GM23248 (cell line): ENCODE data around the gene NCEH1. TPM values are rescaled to one million over a fixed set of nuclear protein-coding genes. Genes with fewer than 3 reads are reported as not detected.

ENCODE experiments used
- DNase-seq: peaks from one replicate; pipeline ENCODE4 v3.0.0-alpha.2; 2015
- H2AFZ ChIP-seq: fragments of 200-600 bp; sonication (generic); 2 replicates; pipeline ENCODE4 v1.6.1; 2016; ENCODE audit warnings: antibody characterized with exemption
- H3F3A ChIP-seq: fragments of 200-600 bp; sonication (generic); 2 replicates; pipeline ENCODE4 v1.6.1; 2016; ENCODE audit warnings: mild to moderate bottlenecking, antibody characterized with exemption, mixed run types; ENCODE audit not compliant: insufficient read depth
- H3K27ac ChIP-seq: fragments of 200-600 bp; sonication (generic); 2 replicates; pipeline ENCODE4 v1.5.1; 2016; ENCODE audit warnings: mild to moderate bottlenecking
- H3K27me3 ChIP-seq: fragments of 200-600 bp; sonication (generic); replicated peaks from 2 replicates; pipeline ENCODE4 v1.6.1; 2016; ENCODE audit warnings: mild to moderate bottlenecking; ENCODE audit not compliant: insufficient read depth
- H3K36me3 ChIP-seq: fragments of 200-600 bp; sonication (generic); 2 replicates; pipeline ENCODE4 v1.6.1; 2016; ENCODE audit warnings: low read depth, mild to moderate bottlenecking
- H3K4me1 ChIP-seq: fragments of 200-600 bp; sonication (generic); 2 replicates; pipeline ENCODE4 v1.6.1; 2016; ENCODE audit warnings: mild to moderate bottlenecking; ENCODE audit not compliant: insufficient read depth
- H3K4me2 ChIP-seq: fragments of 200-600 bp; sonication (generic); one replicate; pipeline ENCODE4 v1.6.1; 2016; ENCODE audit warnings: mild to moderate bottlenecking; ENCODE audit not compliant: unreplicated experiment
- H3K4me3 ChIP-seq: fragments of 200-600 bp; sonication (generic); 2 replicates; pipeline ENCODE4 v1.5.1; 2016; ENCODE audit warnings: mild to moderate bottlenecking
- H3K79me2 ChIP-seq: fragments of 200-600 bp; sonication (generic); 2 replicates; pipeline ENCODE4 v1.6.1; 2016; ENCODE audit warnings: mild to moderate bottlenecking; ENCODE audit not compliant: insufficient read depth
- H3K9ac ChIP-seq: fragments of 200-600 bp; sonication (generic); 2 replicates; pipeline ENCODE4 v1.6.1; 2016; ENCODE audit warnings: mild to moderate bottlenecking
- H3K9me2 ChIP-seq: fragments of 200-600 bp; sonication (generic); 2 replicates; pipeline ENCODE4 v1.6.1; 2016; ENCODE audit warnings: mixed run types, mild to moderate bottlenecking, moderate library complexity; ENCODE audit not compliant: insufficient read depth
- H3K9me3 ChIP-seq: fragments of 200-600 bp; sonication (generic); one replicate; pipeline ENCODE4 v1.6.1; 2017; ENCODE audit warnings: low read depth
- H4K20me1 ChIP-seq: fragments of 200-600 bp; sonication (generic); 2 replicates; pipeline ENCODE4 v1.6.0; 2016; ENCODE audit not compliant: insufficient read depth
- EZH2 ChIP-seq: fragments of 200-600 bp; sonication (generic); IDR thresholded peaks from 2 replicates; pipeline ENCODE4 v1.6.1; 2018; ENCODE audit warnings: antibody characterized with exemption, mild to moderate bottlenecking; ENCODE audit not compliant: insufficient read depth, poor library complexity, severe bottlenecking
- EZH2phosphoT487 ChIP-seq: fragments of 200-600 bp; sonication (generic); IDR thresholded peaks from 2 replicates; pipeline ENCODE4 v1.6.1; 2018; ENCODE audit warnings: antibody characterized with exemption, moderate library complexity, mild to moderate bottlenecking, low read depth; ENCODE audit not compliant: insufficient read depth
- WGBS, 2 experiments: methylation state at CpG; one replicate each; pipeline ENCODE4 v1.1.6; 2015 to 2017; ENCODE audit warnings: low lambda C conversion rate in 2 of 2, low coverage in 1 of 2; ENCODE audit errors: missing lambda C conversion rate in 2 of 2; 5-methylcytosine and 5-hydroxymethylcytosine counted together
- in situ Hi-C: fragments of 300-500 bp; cut with MboI; formaldehyde crosslinking; loops from 2 replicates; pipeline ENCODE4 v1.15.0; 2020
- polyA plus RNA-seq: library from polyadenylated mRNA; unstranded; fragments of >200 nt; fragmentation: Nextera tagmentation; extraction: Ambion mirVana; gene quantifications from 2 replicates; pipeline ENCODE4 v1.2.1, GENCODE V29; 2016
- total RNA-seq: library from RNA; depleted of rRNA; stranded (reverse); fragments of >200 nt; shearing (Covaris generic); gene quantifications from 2 replicates; pipeline ENCODE4 v1.2.3, GENCODE V29; 2014

The NCEH1 gene
- total and polyA plus RNA-seq, 2 experiments from 2014 or later, result 16.5 to 19.5 TPM

DNA sequence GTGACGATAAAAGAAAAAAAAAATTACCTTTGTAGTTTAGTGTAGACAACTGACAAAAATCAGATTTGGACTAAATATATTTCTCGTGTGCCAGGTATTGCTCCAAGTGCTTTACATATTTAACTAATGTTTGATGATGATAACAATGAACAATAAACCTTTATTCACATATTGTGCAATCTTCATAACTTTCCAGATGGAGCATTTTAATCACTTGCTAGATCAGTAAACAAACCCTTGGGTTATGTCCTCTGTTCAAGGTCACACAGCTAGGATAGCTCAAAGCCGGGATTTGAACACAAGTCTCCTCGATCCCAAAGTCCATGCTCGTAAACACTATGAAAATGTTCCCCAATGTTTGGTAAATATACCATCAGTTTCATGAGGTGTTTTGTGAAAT lies 14.5 kb downstream of the NCEH1 start:
- Histone ChIP-seq H3K36me3 (no peaks in the 10 kb centered on the region), H3K27ac (no peak overlapping the region), H4K20me1 (no peaks in the 10 kb centered on the region), H2AFZ (no peak overlapping the region), H3K4me3 (no peak overlapping the region), H3K9me3 (no peaks in the 10 kb centered on the region), H3K9ac (no peak overlapping the region), H3K27me3 (no peaks in the 10 kb centered on the region), H3F3A (no peaks in the 10 kb centered on the region), H3K79me2 (peaks cover 99% of the 10 kb centered on the region), H3K4me2 (no peak overlapping the region), H3K4me1 (peaks cover 5% of the 10 kb centered on the region; the same call in 1 of the 2 replicates), H3K9me2 (no peaks in the 10 kb centered on the region)
- DNase-seq, result no peak
- in situ Hi-C loops, result no loop called here
- 87 to 91% methylated on average over 5 of the region's 5 CpGs for WGBS, 2 experiments
- TF ChIP-seq EZH2 (no peak), EZH2phosphoT487 (no peak)

DNA sequence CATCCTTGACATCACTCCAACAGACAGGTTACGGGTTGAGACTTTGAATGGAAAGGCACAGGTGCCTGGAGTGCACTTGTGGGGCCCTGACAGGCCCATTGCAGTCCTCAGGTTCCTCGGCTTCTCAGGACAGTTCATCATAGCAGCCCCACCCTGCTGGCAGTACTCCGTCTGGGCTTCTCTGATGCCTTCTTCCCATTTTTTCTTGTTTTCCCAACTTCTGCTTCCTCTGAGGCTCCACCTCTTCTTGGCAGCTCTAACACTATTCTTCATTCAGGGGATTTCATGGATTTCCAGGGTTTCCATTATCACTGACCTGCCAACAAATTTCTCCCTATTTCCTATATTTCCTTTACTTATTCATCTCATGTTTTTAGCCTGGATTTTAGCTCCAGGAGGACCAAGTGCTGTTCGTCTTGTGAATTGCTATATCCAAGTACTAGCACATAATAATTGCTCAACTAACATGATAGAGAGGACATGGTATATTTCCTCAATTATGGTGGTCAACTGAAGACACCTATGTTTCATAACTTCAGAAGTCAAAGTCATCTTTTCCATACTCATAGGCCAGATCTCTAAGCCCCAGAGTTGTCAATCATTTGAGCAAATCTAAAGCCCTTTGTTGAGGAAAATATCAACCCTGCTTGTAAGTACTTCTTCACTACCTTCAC lies 16.2 kb downstream of the NCEH1 start:
- no peak overlapping the region for H3K4me2 ChIP-seq
- no peaks in the 10 kb centered on the region for H3K27me3 ChIP-seq
- H4K20me1 ChIP-seq, result no peaks in the 10 kb centered on the region
- TF ChIP-seq EZH2phosphoT487 (no peak), EZH2 (no peak)
- in situ Hi-C loops, result no loop called here
- no peaks in the 10 kb centered on the region for H3K9me3 ChIP-seq
- no peaks in the 10 kb centered on the region for H3F3A ChIP-seq
- H3K4me1 ChIP-seq, result peaks cover 5% of the 10 kb centered on the region; the same call in 1 of the 2 replicates
- H3K4me3 ChIP-seq, result no peak overlapping the region
- H3K9me2 ChIP-seq, result no peaks in the 10 kb centered on the region
- no peak for DNase-seq
- H3K27ac ChIP-seq, result no peak overlapping the region
- WGBS, 2 experiments, result 80 to 85% methylated on average over 4 of the region's 4 CpGs
- H3K36me3 ChIP-seq, result no peaks in the 10 kb centered on the region
- H3K79me2 ChIP-seq, result peaks cover 96% of the 10 kb centered on the region
- no peak overlapping the region for H3K9ac ChIP-seq
- H2AFZ ChIP-seq, result no peak overlapping the region

DNA sequence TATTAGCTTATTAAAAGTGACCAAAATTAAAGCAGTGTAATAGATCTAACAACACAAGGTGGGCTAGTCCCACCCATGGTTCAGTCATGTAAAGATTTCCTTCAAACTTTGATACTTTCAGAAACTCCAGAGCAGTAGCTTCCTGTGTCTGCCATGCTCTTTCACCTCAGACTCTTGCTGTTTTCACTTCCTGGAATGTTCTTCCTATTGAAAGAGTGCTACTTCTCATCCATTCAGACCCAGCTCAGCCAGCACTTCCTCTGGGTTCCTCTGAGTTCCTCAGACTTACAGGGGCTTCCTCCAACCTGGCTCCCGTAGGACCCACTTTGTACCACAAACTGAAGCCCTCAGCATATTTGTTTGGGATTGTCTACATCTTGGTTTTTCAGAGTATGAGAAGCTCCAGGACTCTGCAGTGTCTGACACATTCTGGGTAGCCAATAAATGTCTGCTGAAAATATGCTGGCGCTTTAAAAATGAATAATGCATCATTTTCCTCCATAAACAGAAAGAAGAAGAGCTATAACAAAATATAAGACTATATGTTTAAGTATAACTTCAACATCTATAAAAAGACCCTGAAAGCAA lies 18.0 kb downstream of the NCEH1 start:
- WGBS, 2 experiments, result 94% methylated on average over 2 of the region's 2 CpGs
- no peak overlapping the region for H2AFZ ChIP-seq

DNA sequence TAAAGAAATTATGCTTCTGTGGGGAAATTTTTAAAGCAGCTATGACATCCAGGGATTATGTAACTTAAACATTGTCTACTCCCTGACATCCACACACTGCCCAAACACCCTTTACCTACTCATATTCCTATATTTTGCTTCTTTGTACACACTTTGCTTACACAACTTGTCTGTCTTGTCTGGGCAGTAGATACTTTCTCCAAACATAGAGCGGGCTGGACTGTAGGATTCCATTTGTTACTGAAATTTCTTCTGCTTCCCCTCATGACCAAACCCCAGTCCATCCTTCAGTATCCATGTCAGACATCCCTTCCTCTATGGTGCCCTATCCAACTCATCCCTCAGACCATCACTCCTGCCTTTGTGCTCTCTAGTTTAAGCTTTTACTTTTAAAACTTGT lies 19.9 kb downstream of the NCEH1 start:
- no peak for DNase-seq
- Histone ChIP-seq H3K27me3 (no peaks in the 10 kb centered on the region), H3K9ac (no peak overlapping the region), H3K4me2 (no peak overlapping the region), H4K20me1 (no peaks in the 10 kb centered on the region), H3K36me3 (no peaks in the 10 kb centered on the region), H3K79me2 (peaks cover 76% of the 10 kb centered on the region), H3K9me3 (no peaks in the 10 kb centered on the region), H3K27ac (no peak overlapping the region), H3K4me1 (peaks cover 2% of the 10 kb centered on the region; the same call in 1 of the 2 replicates), H3K4me3 (no peak overlapping the region), H3K9me2 (no peaks in the 10 kb centered on the region), H2AFZ (no peak overlapping the region), H3F3A (0 out of 2 replicates have a peak, but pooled peaks cover under 1% of the 10 kb centered on the region)
- in situ Hi-C loops, result no loop called here
- WGBS, 2 experiments, result 95 to 97% methylated on average over 1 of the region's 1 CpG
- TF ChIP-seq EZH2phosphoT487, result no peak
- TF ChIP-seq EZH2, result no peak

More for the DNA sequence above, 18.0 kb downstream of the NCEH1 start:
- no peak overlapping the region for H3K27ac ChIP-seq
- no peak overlapping the region for H3K9ac ChIP-seq
- no peak for TF ChIP-seq EZH2
- no peak for TF ChIP-seq EZH2phosphoT487
- H3K4me2 ChIP-seq, result no peak overlapping the region
- no peaks in the 10 kb centered on the region for H3K9me2 ChIP-seq
- H3F3A ChIP-seq, result no peaks in the 10 kb centered on the region
- H3K36me3 ChIP-seq, result no peaks in the 10 kb centered on the region
- DNase-seq, result no peak
- in situ Hi-C loops, result no loop called here
- H3K9me3 ChIP-seq, result no peaks in the 10 kb centered on the region
- H3K4me3 ChIP-seq, result no peak overlapping the region
- no peaks in the 10 kb centered on the region for H4K20me1 ChIP-seq
- no peaks in the 10 kb centered on the region for H3K27me3 ChIP-seq
- peaks cover 5% of the 10 kb centered on the region; the same call in 1 of the 2 replicates for H3K4me1 ChIP-seq
- H3K79me2 ChIP-seq, result peaks cover 87% of the 10 kb centered on the region
